Measurements from ENCODE around the gene UMODL1.

- TF ChIP-seq POLR2AphosphoS5 (IDR thresholded peaks at IDR 0.05; ENCODE audit: low read depth, low read length) (no peak), POLR2A (IDR thresholded peaks at IDR 0.05; ENCODE audit: low read depth, low read length) (no peak)
Observed at GRCh38 chr21:42025376-42026081, 45.6 kb upstream of the UMODL1 start.

All from GM12892 (cell line).